Measurements from ENCODE around the gene KLHDC4. TPM values are rescaled to one million over a fixed set of nuclear protein-coding genes. Genes with fewer than 3 reads are reported as not detected.

The KLHDC4 gene
- total and polyA plus RNA-seq, 9 of the 15 experiments (the other 6 are each of a cell fraction or from before 2014, with no cell fraction given) = 1.3 to 68.1 (median 32.8) TPM

DNA sequence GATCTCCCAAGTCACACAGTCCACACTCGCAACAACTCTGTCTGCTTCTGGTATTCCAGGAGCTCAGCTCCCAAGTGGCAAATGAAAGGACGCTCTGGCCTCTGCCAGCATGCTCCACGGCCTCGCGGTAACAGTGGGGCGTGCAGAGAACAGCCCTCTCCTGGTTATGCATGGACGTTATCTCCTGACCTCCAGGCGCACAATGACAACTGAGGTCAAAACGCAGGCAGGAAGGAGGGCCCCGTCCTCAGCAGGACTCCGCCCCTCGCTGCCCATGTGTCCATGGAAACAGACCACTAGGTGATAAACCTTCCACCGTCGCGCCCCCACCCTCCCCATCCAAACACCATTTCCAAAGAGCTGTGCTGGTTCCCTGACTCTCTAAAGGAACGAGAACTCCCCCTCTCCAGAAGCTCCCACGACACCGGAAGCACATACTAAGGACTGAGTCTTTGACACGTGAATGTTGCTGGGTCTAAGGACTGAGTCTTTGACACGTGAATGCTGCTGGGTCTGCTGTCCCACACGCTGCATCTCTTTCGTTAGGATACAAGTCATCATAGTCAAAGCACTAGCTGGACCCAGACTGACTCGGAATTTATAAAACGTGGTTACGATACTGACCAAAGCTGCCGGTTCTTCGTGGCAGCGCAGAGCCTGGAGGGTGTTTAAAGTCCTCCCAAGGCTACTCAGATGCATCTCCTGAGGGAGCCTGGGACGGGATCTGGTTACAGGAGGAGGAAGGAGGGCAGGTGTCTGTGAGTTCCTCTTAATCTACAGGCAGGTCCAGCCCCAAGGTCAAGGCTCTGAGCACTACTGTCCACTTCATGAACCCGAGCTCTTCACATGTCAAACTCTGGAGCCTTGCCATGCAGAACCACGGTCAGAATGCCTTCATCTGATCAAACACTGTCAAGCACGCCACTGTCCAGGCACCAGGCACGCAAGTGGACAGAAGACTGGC lies 43.9 kb downstream of the KLHDC4 start (continued):
- TF ChIP-seq, protein P1, sequence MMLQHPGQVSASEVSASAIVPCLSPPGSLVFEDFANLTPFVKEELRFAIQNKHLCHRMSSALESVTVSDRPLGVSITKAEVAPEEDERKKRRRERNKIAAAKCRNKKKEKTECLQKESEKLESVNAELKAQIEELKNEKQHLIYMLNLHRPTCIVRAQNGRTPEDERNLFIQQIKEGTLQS (IDR thresholded peaks at IDR 0.05) = no peak
- TF ChIP-seq, protein P1 (CRISPR knock-in tag; conservative IDR thresholded peaks at IDR 0.05) = no peak
- no peak for TF ChIP-seq ZNF79 (CRISPR knock-in tag; IDR thresholded peaks at IDR 0.05; ENCODE audit: low read depth)
- TF ChIP-seq, protein P2, sequence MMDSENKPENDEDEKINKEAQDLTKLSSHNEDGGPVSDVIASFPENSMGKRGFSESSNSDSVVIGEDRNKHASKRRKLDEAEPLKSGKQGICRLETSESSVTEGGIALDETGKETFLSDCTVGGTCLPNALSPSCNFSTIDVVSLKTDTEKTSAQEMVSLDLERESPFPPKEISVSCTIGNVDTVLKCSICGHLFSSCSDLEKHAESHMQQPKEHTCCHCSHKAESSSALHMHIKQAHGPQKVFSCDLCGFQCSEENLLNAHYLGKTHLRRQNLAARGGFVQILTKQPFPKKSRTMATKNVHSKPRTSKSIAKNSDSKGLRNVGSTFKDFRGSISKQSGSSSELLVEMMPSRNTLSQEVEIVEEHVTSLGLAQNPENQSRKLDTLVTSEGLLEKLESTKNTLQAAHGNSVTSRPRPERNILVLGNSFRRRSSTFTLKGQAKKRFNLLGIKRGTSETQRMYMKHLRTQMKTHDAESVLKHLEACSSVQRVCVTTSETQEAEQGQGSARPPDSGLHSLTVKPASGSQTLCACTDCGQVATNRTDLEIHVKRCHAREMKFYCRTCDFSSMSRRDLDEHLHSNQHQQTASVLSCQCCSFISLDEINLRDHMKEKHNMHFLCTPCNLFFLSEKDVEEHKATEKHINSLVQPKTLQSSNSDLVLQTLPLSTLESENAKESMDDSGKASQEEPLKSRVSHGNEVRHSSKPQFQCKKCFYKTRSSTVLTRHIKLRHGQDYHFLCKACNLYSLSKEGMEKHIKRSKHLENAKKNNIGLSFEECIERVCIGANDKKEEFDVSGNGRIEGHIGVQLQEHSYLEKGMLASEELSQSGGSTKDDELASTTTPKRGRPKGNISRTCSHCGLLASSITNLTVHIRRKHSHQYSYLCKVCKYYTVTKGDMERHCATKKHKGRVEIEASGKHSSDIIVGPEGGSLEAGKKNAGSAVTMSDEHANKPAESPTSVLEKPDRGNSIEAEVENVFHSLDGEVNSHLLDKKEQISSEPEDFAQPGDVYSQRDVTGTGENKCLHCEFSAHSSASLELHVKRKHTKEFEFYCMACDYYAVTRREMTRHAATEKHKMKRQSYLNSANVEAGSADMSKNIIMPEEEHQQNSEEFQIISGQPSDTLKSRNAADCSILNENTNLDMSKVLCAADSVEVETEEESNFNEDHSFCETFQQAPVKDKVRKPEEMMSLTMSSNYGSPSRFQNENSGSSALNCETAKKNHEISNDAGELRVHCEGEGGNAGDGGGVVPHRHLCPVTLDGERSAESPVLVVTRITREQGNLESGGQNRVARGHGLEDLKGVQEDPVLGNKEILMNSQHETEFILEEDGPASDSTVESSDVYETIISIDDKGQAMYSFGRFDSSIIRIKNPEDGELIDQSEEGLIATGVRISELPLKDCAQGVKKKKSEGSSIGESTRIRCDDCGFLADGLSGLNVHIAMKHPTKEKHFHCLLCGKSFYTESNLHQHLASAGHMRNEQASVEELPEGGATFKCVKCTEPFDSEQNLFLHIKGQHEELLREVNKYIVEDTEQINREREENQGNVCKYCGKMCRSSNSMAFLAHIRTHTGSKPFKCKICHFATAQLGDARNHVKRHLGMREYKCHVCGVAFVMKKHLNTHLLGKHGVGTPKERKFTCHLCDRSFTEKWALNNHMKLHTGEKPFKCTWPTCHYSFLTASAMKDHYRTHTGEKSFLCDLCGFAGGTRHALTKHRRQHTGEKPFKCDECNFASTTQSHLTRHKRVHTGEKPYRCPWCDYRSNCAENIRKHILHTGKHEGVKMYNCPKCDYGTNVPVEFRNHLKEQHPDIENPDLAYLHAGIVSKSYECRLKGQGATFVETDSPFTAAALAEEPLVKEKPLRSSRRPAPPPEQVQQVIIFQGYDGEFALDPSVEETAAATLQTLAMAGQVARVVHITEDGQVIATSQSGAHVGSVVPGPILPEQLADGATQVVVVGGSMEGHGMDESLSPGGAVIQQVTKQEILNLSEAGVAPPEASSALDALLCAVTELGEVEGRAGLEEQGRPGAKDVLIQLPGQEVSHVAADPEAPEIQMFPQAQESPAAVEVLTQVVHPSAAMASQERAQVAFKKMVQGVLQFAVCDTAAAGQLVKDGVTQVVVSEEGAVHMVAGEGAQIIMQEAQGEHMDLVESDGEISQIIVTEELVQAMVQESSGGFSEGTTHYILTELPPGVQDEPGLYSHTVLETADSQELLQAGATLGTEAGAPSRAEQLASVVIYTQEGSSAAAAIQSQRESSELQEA (IDR thresholded peaks at IDR 0.05; ENCODE audit: low read depth) = no peak
- TF ChIP-seq NCOA2 (IDR thresholded peaks at IDR 0.05; ENCODE audit: partially characterized antibody in 2 of 2) = no peak
- no peak for TF ChIP-seq RAD51 (IDR thresholded peaks at IDR 0.05; ENCODE audit: borderline replicate concordance, low read depth)
- no peak for TF ChIP-seq GTF2E2 (tag; IDR thresholded peaks at IDR 0.05)
- peak in 1 of 2 experiments; percentile 26; a peak in 1 of 4 replicates for TF ChIP-seq SIN3A (IDR thresholded peaks at IDR 0.05; ENCODE audit: borderline replicate concordance in 2 of 2, control insufficient read depth in 1 of 2, low read depth in 2 of 2, low read length in 2 of 2)
- no peak for TF ChIP-seq ERF (CRISPR knock-in tag; IDR thresholded peaks at IDR 0.05)
- TF ChIP-seq ZNF217 (CRISPR knock-in tag; IDR thresholded peaks at IDR 0.05) = no peak
- TF ChIP-seq NR2C1 (IDR thresholded peaks at IDR 0.05) = peak; percentile 92
- peak; percentile 93 for TF ChIP-seq NR2C1 (tag; IDR thresholded peaks at IDR 0.05)
- 0 out of 2 replicates have a peak, but pooled peaks have one; percentile 18 for TF ChIP-seq GATAD2A (IDR thresholded peaks at IDR 0.05)
- TF ChIP-seq, protein P3, sequence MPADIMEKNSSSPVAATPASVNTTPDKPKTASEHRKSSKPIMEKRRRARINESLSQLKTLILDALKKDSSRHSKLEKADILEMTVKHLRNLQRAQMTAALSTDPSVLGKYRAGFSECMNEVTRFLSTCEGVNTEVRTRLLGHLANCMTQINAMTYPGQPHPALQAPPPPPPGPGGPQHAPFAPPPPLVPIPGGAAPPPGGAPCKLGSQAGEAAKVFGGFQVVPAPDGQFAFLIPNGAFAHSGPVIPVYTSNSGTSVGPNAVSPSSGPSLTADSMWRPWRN (IDR thresholded peaks at IDR 0.05; ENCODE audit: low read depth) = peak; percentile 72; the same call in 1 of the 2 replicates
- peak; percentile 62 for TF ChIP-seq RBFOX2 (IDR thresholded peaks at IDR 0.05; ENCODE audit: low read depth, low read length)
